ENCODE data around the gene RBM46. TPM values are rescaled to one million over a fixed set of nuclear protein-coding genes. Genes with fewer than 3 reads are reported as not detected.

The RBM46 gene
- total and polyA plus RNA-seq, 2 experiments from 2014 or later: 0.32 to 0.40 TPM

GRCh38 chr4:154738426-154738825 lies 42.6 kb upstream of the RBM46 start:
- no peak for TF ChIP-seq EZH2phosphoT487 (IDR thresholded peaks at IDR 0.05; ENCODE audit: insufficient read depth, low read depth)
- H3K4me3 ChIP-seq: no peak overlapping the region
- DNase-seq: no peak
- no peaks in the 10 kb centered on the region for H4K20me1 ChIP-seq (ENCODE audit: insufficient read depth)
- H3K4me2 ChIP-seq (ENCODE audit: unreplicated experiment): no peak overlapping the region
- no peaks in the 10 kb centered on the region for H3F3A ChIP-seq (ENCODE audit: insufficient read depth)
- H3K9ac ChIP-seq: no peak overlapping the region
- 2 to 3% methylated on average over 2 of the region's 2 CpGs for WGBS, 2 experiments (ENCODE audit: low coverage in 1 of 2, low lambda C conversion rate in 2 of 2, missing lambda C conversion rate in 2 of 2)
- H3K79me2 ChIP-seq (ENCODE audit: insufficient read depth): no peaks in the 10 kb centered on the region
- no peaks in the 10 kb centered on the region for H3K9me3 ChIP-seq (ENCODE audit: low read depth)
- H3K9me2 ChIP-seq (ENCODE audit: insufficient read depth): no peaks in the 10 kb centered on the region
- H3K4me1 ChIP-seq (ENCODE audit: insufficient read depth): no peaks in the 10 kb centered on the region
- no peak overlapping the region for H2AFZ ChIP-seq
- H3K27me3 ChIP-seq (replicated peaks; ENCODE audit: insufficient read depth): peaks cover 33% of the 10 kb centered on the region
- H3K36me3 ChIP-seq (ENCODE audit: low read depth): no peaks in the 10 kb centered on the region
- in situ Hi-C loops (cut with MboI): no loop called here
- no peak overlapping the region for H3K27ac ChIP-seq

DNA sequence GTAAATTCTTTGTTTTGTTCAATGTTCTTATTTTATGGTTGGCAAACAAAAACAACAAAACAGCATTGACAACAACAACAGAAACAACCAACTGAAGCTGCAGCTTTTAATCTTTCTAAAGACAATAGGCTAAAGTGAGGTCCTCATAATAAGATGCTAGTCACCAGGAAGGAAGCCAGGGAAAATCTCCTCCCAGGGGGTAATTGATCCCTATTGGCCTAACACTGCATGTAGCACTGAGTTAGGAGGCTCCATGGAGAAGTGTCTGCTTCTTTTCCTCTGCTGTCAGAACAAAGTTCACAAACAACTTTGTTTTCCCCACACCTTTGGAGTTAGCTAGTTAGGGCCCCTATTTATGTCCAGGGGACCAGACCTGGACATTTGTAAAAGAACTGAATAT lies 42.0 kb upstream of the RBM46 start:
- H3K36me3 ChIP-seq (ENCODE audit: low read depth): no peaks in the 10 kb centered on the region
- TF ChIP-seq EZH2phosphoT487 (IDR thresholded peaks at IDR 0.05; ENCODE audit: insufficient read depth, low read depth) (no peak), EZH2 (IDR thresholded peaks at IDR 0.05; ENCODE audit: insufficient read depth, poor library complexity, severe bottlenecking) (no peak)
- in situ Hi-C loops (cut with MboI): no loop called here
- no peak overlapping the region for H2AFZ ChIP-seq
- H3K4me3 ChIP-seq: no peak overlapping the region
- H3K27me3 ChIP-seq (replicated peaks; ENCODE audit: insufficient read depth): peaks cover 40% of the 10 kb centered on the region
- no peaks in the 10 kb centered on the region for H4K20me1 ChIP-seq (ENCODE audit: insufficient read depth)
- H3K27ac ChIP-seq: no peak overlapping the region
- H3F3A ChIP-seq (ENCODE audit: insufficient read depth): no peaks in the 10 kb centered on the region
- no peaks in the 10 kb centered on the region for H3K4me1 ChIP-seq (ENCODE audit: insufficient read depth)
- H3K9me2 ChIP-seq (ENCODE audit: insufficient read depth): no peaks in the 10 kb centered on the region
- no peak for DNase-seq
- no peak overlapping the region for H3K9ac ChIP-seq
- H3K4me2 ChIP-seq (ENCODE audit: unreplicated experiment): no peak overlapping the region
- no peaks in the 10 kb centered on the region for H3K9me3 ChIP-seq (ENCODE audit: low read depth)
- H3K79me2 ChIP-seq (ENCODE audit: insufficient read depth): no peaks in the 10 kb centered on the region

- H3K36me3 ChIP-seq (ENCODE audit: low read depth): no peaks in the 10 kb centered on the region
- no peaks in the 10 kb centered on the region for H3K9me2 ChIP-seq (ENCODE audit: insufficient read depth)
- H3K27me3 ChIP-seq (replicated peaks; ENCODE audit: insufficient read depth): peaks cover 48% of the 10 kb centered on the region
- TF ChIP-seq EZH2 (IDR thresholded peaks at IDR 0.05; ENCODE audit: insufficient read depth, poor library complexity, severe bottlenecking): no peak
- TF ChIP-seq EZH2phosphoT487 (IDR thresholded peaks at IDR 0.05; ENCODE audit: insufficient read depth, low read depth): no peak
- WGBS, 2 experiments (ENCODE audit: low coverage in 1 of 2, low lambda C conversion rate in 2 of 2, missing lambda C conversion rate in 2 of 2): 58 to 65% methylated on average over 24 of the region's 24 CpGs
- DNase-seq: no peak
- no peak overlapping the region for H3K4me3 ChIP-seq
- no peak overlapping the region for H2AFZ ChIP-seq
- H3K9ac ChIP-seq: no peak overlapping the region
- no peaks in the 10 kb centered on the region for H3F3A ChIP-seq (ENCODE audit: insufficient read depth)
- no peaks in the 10 kb centered on the region for H3K9me3 ChIP-seq (ENCODE audit: low read depth)
- no peak overlapping the region for H3K4me2 ChIP-seq (ENCODE audit: unreplicated experiment)
- no peaks in the 10 kb centered on the region for H3K4me1 ChIP-seq (ENCODE audit: insufficient read depth)
- no peak overlapping the region for H3K27ac ChIP-seq
- in situ Hi-C loops (cut with MboI): no loop called here
- no peaks in the 10 kb centered on the region for H3K79me2 ChIP-seq (ENCODE audit: insufficient read depth)
- H4K20me1 ChIP-seq (ENCODE audit: insufficient read depth): no peaks in the 10 kb centered on the region
Measured at GRCh38 chr4:154740462-154740861, 40.6 kb upstream of the RBM46 start.

- no peak overlapping the region for H3K4me3 ChIP-seq
- H3K36me3 ChIP-seq (ENCODE audit: low read depth): no peaks in the 10 kb centered on the region
- in situ Hi-C loops (cut with MboI): no loop called here
- H3K9me2 ChIP-seq (ENCODE audit: insufficient read depth): no peaks in the 10 kb centered on the region
- H2AFZ ChIP-seq: no peak overlapping the region
- DNase-seq: no peak
- no peak overlapping the region for H3K27ac ChIP-seq
- H3K4me2 ChIP-seq (ENCODE audit: unreplicated experiment): no peak overlapping the region
- H3F3A ChIP-seq (ENCODE audit: insufficient read depth): no peaks in the 10 kb centered on the region
- WGBS, 2 experiments (ENCODE audit: low coverage in 1 of 2, low lambda C conversion rate in 2 of 2, missing lambda C conversion rate in 2 of 2): 39% methylated on average over 20 of the region's 20 CpGs
- H3K27me3 ChIP-seq (replicated peaks; ENCODE audit: insufficient read depth): peaks cover 55% of the 10 kb centered on the region
- H4K20me1 ChIP-seq (ENCODE audit: insufficient read depth): no peaks in the 10 kb centered on the region
- H3K9me3 ChIP-seq (ENCODE audit: low read depth): no peaks in the 10 kb centered on the region
- no peaks in the 10 kb centered on the region for H3K79me2 ChIP-seq (ENCODE audit: insufficient read depth)
- no peaks in the 10 kb centered on the region for H3K4me1 ChIP-seq (ENCODE audit: insufficient read depth)
- TF ChIP-seq EZH2 (IDR thresholded peaks at IDR 0.05; ENCODE audit: insufficient read depth, poor library complexity, severe bottlenecking): no peak
- TF ChIP-seq EZH2phosphoT487 (IDR thresholded peaks at IDR 0.05; ENCODE audit: insufficient read depth, low read depth): no peak
- no peak overlapping the region for H3K9ac ChIP-seq
Measured at GRCh38 chr4:154741131-154741665, 39.9 kb upstream of the RBM46 start.
